DOHH2 (cell line): ENCODE results near the gene ZNF732.
A peak's percentile ranks its signal among the peaks of the same experiment; 100 is the strongest.
"Not testable (repeated sequence)": the region's sequence is repeated elsewhere in the genome, so short reads cannot be mapped to it uniquely, and the experiment has no call there.

ENCODE experiments used
- H3F3A ChIP-seq: fragments of 200-600 bp; sonication (generic), shearing (Covaris generic); 2 replicates; pipeline ENCODE4 v1.6.0; 2016; ENCODE audit warnings: antibody characterized with exemption, mild to moderate bottlenecking; ENCODE audit not compliant: control insufficient read depth, insufficient read depth
- H3K27ac ChIP-seq: fragments of 200-600 bp; sonication (generic); 2 replicates; pipeline ENCODE4 v1.5.1; 2014; ENCODE audit warnings: low read depth, mild to moderate bottlenecking, low read length, moderate library complexity
- H3K27me3 ChIP-seq: fragments of 200-600 bp; sonication (generic); 2 replicates; pipeline ENCODE4 v1.6.1; 2014; ENCODE audit warnings: mild to moderate bottlenecking, low read length, mixed read lengths; ENCODE audit not compliant: control insufficient read depth
- H3K36me3 ChIP-seq: fragments of 200-600 bp; sonication (generic); 2 replicates; pipeline ENCODE4 v1.6.1; 2014; ENCODE audit warnings: mild to moderate bottlenecking, low read length, moderate library complexity, mixed read lengths; ENCODE audit not compliant: control insufficient read depth
- H3K4me1 ChIP-seq: fragments of 200-600 bp; sonication (generic); 2 replicates; pipeline ENCODE4 v1.6.1; 2014; ENCODE audit warnings: mild to moderate bottlenecking, low read length, mixed read lengths; ENCODE audit not compliant: control insufficient read depth
- H3K4me2 ChIP-seq: fragments of 200-600 bp; sonication (generic); 2 replicates; pipeline ENCODE4 v1.6.0; 2014; ENCODE audit warnings: mild to moderate bottlenecking, low read length, moderate library complexity
- H3K4me3 ChIP-seq: fragments of 200-600 bp; sonication (generic); 2 replicates; pipeline ENCODE4 v1.5.1; 2014; ENCODE audit warnings: mild to moderate bottlenecking, low read length, mixed read lengths
- H3K79me2 ChIP-seq: fragments of 200-600 bp; sonication (generic); 2 replicates; pipeline ENCODE4 v1.6.1; 2014; ENCODE audit warnings: mild to moderate bottlenecking, low read length, mixed read lengths; ENCODE audit not compliant: control insufficient read depth
- H3K9me2 ChIP-seq: fragments of 200-600 bp; sonication (generic); replicated peaks from 2 replicates; pipeline ENCODE4 v1.6.1; 2014; ENCODE audit warnings: mild to moderate bottlenecking, low read length, mixed read lengths; ENCODE audit not compliant: control insufficient read depth
- H3K9me3 ChIP-seq: fragments of 200-600 bp; sonication (generic); 2 replicates; pipeline ENCODE4 v1.6.1; 2014; ENCODE audit warnings: antibody characterized with exemption, low read length, mixed read lengths; ENCODE audit not compliant: control insufficient read depth, insufficient read depth
- H4K20me1 ChIP-seq: fragments of 200-600 bp; sonication (generic); 2 replicates; pipeline ENCODE4 v1.6.0; 2014; ENCODE audit warnings: low read depth, mild to moderate bottlenecking, antibody characterized with exemption, low read length, moderate library complexity; ENCODE audit not compliant: control insufficient read depth, insufficient read depth
- EZH2phosphoT487 ChIP-seq: fragments of 200-600 bp; sonication (generic); IDR thresholded peaks from 2 replicates; pipeline ENCODE4 v1.6.1; 2017; ENCODE audit warnings: borderline replicate concordance, mild to moderate bottlenecking, antibody characterized with exemption, low read length, moderate library complexity, mixed read lengths
- TF ChIP-seq, protein P1 (sequence below): fragments of 200-600 bp; sonication (generic); IDR thresholded peaks from one replicate; pipeline ENCODE4 v1.5.1; 2014; ENCODE audit warnings: antibody characterized with exemption, mild to moderate bottlenecking, low read depth, low read length; ENCODE audit not compliant: poor library complexity, severe bottlenecking

ZNF732 gene

DNA sequence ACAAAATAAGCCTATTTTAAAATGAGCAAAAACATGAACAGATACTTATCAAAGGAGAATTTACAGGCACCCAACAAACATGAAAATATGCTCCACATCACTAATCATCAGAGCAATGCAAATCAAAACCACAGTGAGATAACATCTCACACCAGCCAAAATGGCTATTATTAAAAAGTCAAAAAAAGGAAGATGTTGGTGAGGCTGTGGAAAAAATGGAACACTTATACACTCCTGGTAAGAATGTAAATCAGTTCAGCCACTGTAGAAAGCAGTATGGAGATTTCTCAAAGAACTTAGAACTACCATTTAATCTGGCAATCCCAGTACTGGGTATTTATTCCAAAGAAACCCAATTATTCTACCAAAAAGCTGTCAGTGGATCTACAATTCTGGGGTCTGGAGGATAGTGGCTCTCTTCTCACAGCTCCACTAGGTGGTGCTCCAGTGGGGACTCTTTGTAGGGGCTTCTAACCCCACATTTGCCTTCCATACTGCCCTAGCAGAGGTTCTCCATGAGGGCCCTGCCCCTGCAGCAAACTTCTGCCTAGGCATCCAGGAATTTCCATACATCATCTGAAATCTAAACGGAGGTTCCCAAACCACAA lies 9.1 kb upstream of the ZNF732 start:
- Histone ChIP-seq H3K9me3 (peaks cover 47% of the 10 kb centered on the region), H3K9me2 (no peaks in the 10 kb centered on the region), H3K4me2 (peak overlapping the region; percentile 55)

DNA sequence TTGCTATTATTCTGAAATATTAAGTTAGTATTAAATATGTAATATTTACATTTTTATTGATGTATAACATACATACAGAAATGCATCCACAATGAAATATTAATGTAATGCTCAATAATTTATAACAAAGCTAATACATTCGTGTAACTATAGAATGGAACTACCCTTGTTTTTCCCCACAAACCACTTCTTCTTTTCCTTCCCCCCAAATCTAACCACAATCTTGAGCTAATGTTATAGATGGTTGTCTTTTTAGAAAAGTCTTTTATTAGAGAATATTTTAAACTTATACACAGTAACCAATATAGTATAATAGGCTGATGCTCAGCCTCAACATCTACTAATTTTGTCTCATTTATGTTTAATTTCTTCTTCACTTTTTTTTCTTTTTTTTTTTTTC lies 4.5 kb upstream of the ZNF732 start:
- Histone ChIP-seq H3K36me3 (peaks cover 17% of the 10 kb centered on the region), H4K20me1 (no peaks in the 10 kb centered on the region), H3K4me1 (peaks cover 73% of the 10 kb centered on the region), H3K27ac (peak overlapping the region; percentile 56), H3F3A (peaks cover 10% of the 10 kb centered on the region), H3K79me2 (no peaks in the 10 kb centered on the region), H3K4me2 (no peak overlapping the region), H3K9me2 (no peaks in the 10 kb centered on the region), H3K27me3 (no peaks in the 10 kb centered on the region), H3K9me3 (peaks cover 75% of the 10 kb centered on the region), H3K4me3 (no peak overlapping the region)
- TF ChIP-seq EZH2phosphoT487, result no peak
- TF ChIP-seq, protein P1, sequence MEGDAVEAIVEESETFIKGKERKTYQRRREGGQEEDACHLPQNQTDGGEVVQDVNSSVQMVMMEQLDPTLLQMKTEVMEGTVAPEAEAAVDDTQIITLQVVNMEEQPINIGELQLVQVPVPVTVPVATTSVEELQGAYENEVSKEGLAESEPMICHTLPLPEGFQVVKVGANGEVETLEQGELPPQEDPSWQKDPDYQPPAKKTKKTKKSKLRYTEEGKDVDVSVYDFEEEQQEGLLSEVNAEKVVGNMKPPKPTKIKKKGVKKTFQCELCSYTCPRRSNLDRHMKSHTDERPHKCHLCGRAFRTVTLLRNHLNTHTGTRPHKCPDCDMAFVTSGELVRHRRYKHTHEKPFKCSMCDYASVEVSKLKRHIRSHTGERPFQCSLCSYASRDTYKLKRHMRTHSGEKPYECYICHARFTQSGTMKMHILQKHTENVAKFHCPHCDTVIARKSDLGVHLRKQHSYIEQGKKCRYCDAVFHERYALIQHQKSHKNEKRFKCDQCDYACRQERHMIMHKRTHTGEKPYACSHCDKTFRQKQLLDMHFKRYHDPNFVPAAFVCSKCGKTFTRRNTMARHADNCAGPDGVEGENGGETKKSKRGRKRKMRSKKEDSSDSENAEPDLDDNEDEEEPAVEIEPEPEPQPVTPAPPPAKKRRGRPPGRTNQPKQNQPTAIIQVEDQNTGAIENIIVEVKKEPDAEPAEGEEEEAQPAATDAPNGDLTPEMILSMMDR, result no peak

More for the DNA sequence above, 9.1 kb upstream of the ZNF732 start:
- H3K27me3 ChIP-seq, result no peaks in the 10 kb centered on the region
- peaks cover 8% of the 10 kb centered on the region; the same call in 1 of the 2 replicates for H3K36me3 ChIP-seq
- no peaks in the 10 kb centered on the region for H4K20me1 ChIP-seq
- no peaks in the 10 kb centered on the region for H3K79me2 ChIP-seq
- H3K27ac ChIP-seq, result peak overlapping the region; percentile 62
- peaks cover 3% of the 10 kb centered on the region for H3F3A ChIP-seq
- TF ChIP-seq EZH2phosphoT487, result no peak
- TF ChIP-seq, protein P1, result peak; percentile 37
- H3K4me1 ChIP-seq, result peaks cover 40% of the 10 kb centered on the region
- peak overlapping the region; percentile 41 for H3K4me3 ChIP-seq

DNA sequence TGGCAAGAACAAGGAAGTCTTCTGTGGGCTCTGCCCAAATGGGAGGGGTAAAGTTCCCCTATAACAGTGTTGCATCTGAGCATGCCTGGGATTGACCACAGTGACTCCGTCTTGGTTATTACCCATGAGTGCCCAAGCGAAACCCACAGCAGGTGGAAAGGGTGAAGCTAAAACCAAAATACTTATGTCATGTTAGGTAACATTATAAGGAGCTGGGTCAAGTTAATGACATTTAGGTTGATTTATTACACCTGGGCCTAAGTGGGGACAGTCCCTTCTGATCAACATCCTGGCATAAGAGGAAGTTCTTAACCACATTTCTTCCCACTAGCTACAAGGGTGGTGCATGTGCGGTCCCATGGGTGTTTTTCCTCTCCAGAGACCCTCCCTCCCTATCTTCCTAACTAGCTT lies 1.3 kb upstream of the ZNF732 start:
- Histone ChIP-seq H3K36me3 (peaks cover 15% of the 10 kb centered on the region), H3K4me1 (peaks cover 52% of the 10 kb centered on the region), H3F3A (peaks cover 8% of the 10 kb centered on the region), H3K9me2 (no peaks in the 10 kb centered on the region), H4K20me1 (no peaks in the 10 kb centered on the region), H3K79me2 (no peaks in the 10 kb centered on the region), H3K27me3 (no peaks in the 10 kb centered on the region), H3K4me2 (peak overlapping the region; percentile 52), H3K4me3 (peak overlapping the region; percentile 40), H3K27ac (peak overlapping the region; percentile 78), H3K9me3 (peaks cover 61% of the 10 kb centered on the region)
- no peak for TF ChIP-seq EZH2phosphoT487
- TF ChIP-seq, protein P1, result no peak

DNA sequence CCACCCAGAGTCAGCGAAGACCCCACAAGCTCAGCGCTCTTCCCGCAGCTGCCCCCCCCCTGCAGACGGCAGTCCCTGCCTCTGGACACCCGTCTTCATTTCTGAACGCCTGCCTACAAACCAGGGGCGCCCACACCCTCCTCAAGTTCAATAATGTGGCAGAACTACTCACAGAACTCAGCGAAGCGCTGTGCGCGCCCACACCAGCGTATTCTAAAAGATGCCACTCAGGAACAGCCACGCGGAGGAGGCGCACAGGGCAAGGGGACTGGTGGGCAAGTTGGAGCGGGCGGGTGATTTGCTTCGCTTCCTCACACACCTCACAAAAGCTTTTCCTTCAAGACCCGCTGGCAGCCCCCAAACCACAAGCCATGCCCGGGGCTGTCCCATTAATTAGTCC lies 758 bp downstream of the ZNF732 start:
- H3K27ac ChIP-seq, H3K4me2 ChIP-seq, H3F3A ChIP-seq, H3K27me3 ChIP-seq, H3K9me2 ChIP-seq, H4K20me1 ChIP-seq, H3K36me3 ChIP-seq, H3K79me2 ChIP-seq, H3K4me3 ChIP-seq: not testable (repeated sequence)
- peaks cover 50% of the 10 kb centered on the region for H3K9me3 ChIP-seq
- H3K4me1 ChIP-seq, result peaks cover 36% of the 10 kb centered on the region
